ENCODE data around the gene SFRP5.

The SFRP5 gene

DNA sequence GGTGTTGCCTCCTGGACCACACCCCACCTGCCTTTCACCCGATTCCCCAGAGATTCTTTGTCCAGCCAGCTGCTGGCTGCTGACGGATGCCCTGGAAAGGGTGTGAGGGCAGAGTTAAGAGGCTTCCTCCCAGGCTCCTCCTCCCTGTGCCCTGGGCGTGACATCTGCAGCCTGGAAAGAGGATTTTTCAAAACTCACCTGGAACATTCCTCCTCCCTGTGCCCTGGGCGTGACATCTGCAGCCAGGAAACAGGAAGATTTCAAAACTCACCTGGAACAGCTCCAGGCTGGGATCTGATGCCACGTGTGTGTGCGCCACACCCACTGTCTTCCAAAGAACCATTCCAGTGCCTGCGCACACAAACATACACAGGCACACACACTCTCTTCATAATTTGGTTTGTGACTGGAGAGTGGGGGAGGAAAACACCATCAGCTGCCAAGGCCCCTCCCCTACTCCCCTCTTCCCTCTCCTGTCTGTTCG is 53.1 kb downstream of the SFRP5 start:
- H3K27ac ChIP-seq (ENCODE audit: low read depth, low read length): no peak overlapping the region
- H3K4me2 ChIP-seq (ENCODE audit: low read length): no peak overlapping the region
- H3K23ac ChIP-seq (ENCODE audit: low read length): no peak overlapping the region
- H2AK5ac ChIP-seq (ENCODE audit: low read length): no peak overlapping the region
- no peak overlapping the region for H3K4ac ChIP-seq (ENCODE audit: low read depth, low read length)
- DNase-seq: no peak
- H3K36me3 ChIP-seq (ENCODE audit: control insufficient read depth, insufficient read depth, low read length): no peaks in the 10 kb centered on the region
- no peak overlapping the region for H2BK15ac ChIP-seq (replicated peaks; ENCODE audit: low read depth)
- no peak overlapping the region for H2BK5ac ChIP-seq (ENCODE audit: low read length)
- H3K56ac ChIP-seq (ENCODE audit: low read length): peak overlapping the region; percentile 42
- H2BK120ac ChIP-seq (ENCODE audit: low read depth, low read length): no peak overlapping the region
- H3K4me3 ChIP-seq (ENCODE audit: low read length): no peak overlapping the region
- no CpG with 5 or more reads among the region's 8 CpGs for WGBS (ENCODE audit: extremely low coverage, insufficient coverage, low lambda C conversion rate)
- peaks cover 8% of the 10 kb centered on the region for H3K79me2 ChIP-seq (ENCODE audit: control insufficient read depth, insufficient read depth, low read length)
- no peak overlapping the region for H3K18ac ChIP-seq (ENCODE audit: low read length)
- H3K4me1 ChIP-seq (ENCODE audit: control insufficient read depth, low read depth, low read length): peaks cover 13% of the 10 kb centered on the region
- H3K27me3 ChIP-seq (ENCODE audit: insufficient read depth, low read length, poor library complexity): no peaks in the 10 kb centered on the region
- H4K5ac ChIP-seq (ENCODE audit: low read length): no peak overlapping the region
- no peak overlapping the region for H3K9ac ChIP-seq (ENCODE audit: low read length)
- peaks cover 7% of the 10 kb centered on the region for H3K79me1 ChIP-seq (ENCODE audit: low read length)
- H4K8ac ChIP-seq (ENCODE audit: low read depth, low read length): no peak overlapping the region

DNA sequence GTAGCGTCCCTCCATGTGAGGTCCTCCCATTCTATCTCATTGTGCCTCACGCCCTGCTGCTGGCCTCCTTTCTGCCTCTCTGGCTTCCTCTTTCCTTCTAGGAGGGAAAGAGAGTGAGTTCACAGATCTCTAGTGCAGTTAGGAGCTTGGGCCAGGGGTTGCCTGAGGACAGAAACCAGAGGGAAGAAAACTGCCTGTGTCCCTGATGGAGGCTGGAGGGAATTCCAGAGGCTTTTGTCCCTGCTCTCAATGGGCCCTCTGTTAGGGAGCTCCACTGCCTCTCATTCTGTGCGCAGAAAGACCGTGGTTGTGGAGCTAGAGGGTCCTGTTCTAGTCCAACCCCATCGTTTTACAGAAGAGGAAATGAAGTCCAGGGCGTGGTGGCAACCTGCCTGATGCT is 53.6 kb downstream of the SFRP5 start:
- H3K4me3 ChIP-seq (ENCODE audit: low read length): no peak overlapping the region
- peaks cover 13% of the 10 kb centered on the region for H3K4me1 ChIP-seq (ENCODE audit: control insufficient read depth, low read depth, low read length)
- no peak overlapping the region for H3K9ac ChIP-seq (ENCODE audit: low read length)
- H4K8ac ChIP-seq (ENCODE audit: low read depth, low read length): no peak overlapping the region
- no peaks in the 10 kb centered on the region for H3K27me3 ChIP-seq (ENCODE audit: insufficient read depth, low read length, poor library complexity)
- no peak overlapping the region for H3K23ac ChIP-seq (ENCODE audit: low read length)
- H3K56ac ChIP-seq (ENCODE audit: low read length): no peak overlapping the region
- H3K18ac ChIP-seq (ENCODE audit: low read length): no peak overlapping the region
- H2AK5ac ChIP-seq (ENCODE audit: low read length): no peak overlapping the region
- peaks cover 8% of the 10 kb centered on the region for H3K79me2 ChIP-seq (ENCODE audit: control insufficient read depth, insufficient read depth, low read length)
- H4K5ac ChIP-seq (ENCODE audit: low read length): no peak overlapping the region
- no peak overlapping the region for H3K4me2 ChIP-seq (ENCODE audit: low read length)
- no CpG with 5 or more reads among the region's 6 CpGs for WGBS (ENCODE audit: extremely low coverage, insufficient coverage, low lambda C conversion rate)
- peaks cover 7% of the 10 kb centered on the region for H3K79me1 ChIP-seq (ENCODE audit: low read length)
- H3K4ac ChIP-seq (ENCODE audit: low read depth, low read length): no peak overlapping the region
- no peaks in the 10 kb centered on the region for H3K36me3 ChIP-seq (ENCODE audit: control insufficient read depth, insufficient read depth, low read length)
- no peak overlapping the region for H2BK120ac ChIP-seq (ENCODE audit: low read depth, low read length)
- no peak overlapping the region for H3K27ac ChIP-seq (ENCODE audit: low read depth, low read length)
- no peak overlapping the region for H2BK15ac ChIP-seq (replicated peaks; ENCODE audit: low read depth)
- no peak overlapping the region for H2BK5ac ChIP-seq (ENCODE audit: low read length)
- DNase-seq: no peak

DNA sequence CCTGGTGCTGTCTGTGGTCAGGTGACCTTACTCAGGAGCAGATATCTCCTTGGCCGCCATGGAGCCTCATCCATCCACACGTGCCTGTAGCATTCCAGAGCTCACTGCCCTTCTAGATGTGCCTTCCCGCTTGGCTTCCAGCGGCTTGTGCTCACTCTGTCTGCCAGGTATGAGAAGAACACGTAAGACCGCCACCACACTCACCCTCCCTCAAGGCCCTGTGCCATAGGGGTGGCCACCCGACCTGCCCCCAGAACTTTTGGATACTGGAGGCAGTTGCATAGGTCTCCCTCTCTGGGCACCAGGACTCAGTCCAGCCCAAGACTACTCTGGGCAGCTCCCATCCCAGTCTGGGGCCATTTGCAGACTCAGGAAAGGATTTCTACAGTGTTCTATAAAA is 54.2 kb downstream of the SFRP5 start:
- H2BK120ac ChIP-seq (ENCODE audit: low read depth, low read length): no peak overlapping the region
- H4K8ac ChIP-seq (ENCODE audit: low read depth, low read length): no peak overlapping the region
- H3K4me3 ChIP-seq (ENCODE audit: low read length): no peak overlapping the region
- no peaks in the 10 kb centered on the region for H3K36me3 ChIP-seq (ENCODE audit: control insufficient read depth, insufficient read depth, low read length)
- no peak overlapping the region for H4K5ac ChIP-seq (ENCODE audit: low read length)
- no peak for DNase-seq
- no peak overlapping the region for H3K4me2 ChIP-seq (ENCODE audit: low read length)
- no peak overlapping the region for H3K9ac ChIP-seq (ENCODE audit: low read length)
- no peak overlapping the region for H2BK15ac ChIP-seq (replicated peaks; ENCODE audit: low read depth)
- H2AK5ac ChIP-seq (ENCODE audit: low read length): no peak overlapping the region
- H2BK5ac ChIP-seq (ENCODE audit: low read length): no peak overlapping the region
- H3K27ac ChIP-seq (ENCODE audit: low read depth, low read length): no peak overlapping the region
- no peak overlapping the region for H3K18ac ChIP-seq (ENCODE audit: low read length)
- H3K56ac ChIP-seq (ENCODE audit: low read length): no peak overlapping the region
- peaks cover 7% of the 10 kb centered on the region for H3K79me1 ChIP-seq (ENCODE audit: low read length)
- H3K79me2 ChIP-seq (ENCODE audit: control insufficient read depth, insufficient read depth, low read length): peaks cover 8% of the 10 kb centered on the region
- H3K27me3 ChIP-seq (ENCODE audit: insufficient read depth, low read length, poor library complexity): no peaks in the 10 kb centered on the region
- WGBS (ENCODE audit: extremely low coverage, insufficient coverage, low lambda C conversion rate): no CpG with 5 or more reads among the region's 7 CpGs
- H3K4me1 ChIP-seq (ENCODE audit: control insufficient read depth, low read depth, low read length): peaks cover 17% of the 10 kb centered on the region
- H3K4ac ChIP-seq (ENCODE audit: low read depth, low read length): no peak overlapping the region
- no peak overlapping the region for H3K23ac ChIP-seq (ENCODE audit: low read length)
